K562 (cell line): ENCODE data around the gene CXCR5. TPM values are rescaled to one million over a fixed set of nuclear protein-coding genes. Genes with fewer than 3 reads are reported as not detected.

ENCODE experiments used
- FOXP1 ChIP-seq: sonication (generic); formaldehyde crosslinking; IDR thresholded peaks from 2 replicates; pipeline ENCODE4 v1.8.0; 2022; ENCODE audit warnings: mild to moderate bottlenecking, missing genetic modification reagents
- KAT7 ChIP-seq: sonication (generic); formaldehyde crosslinking; IDR thresholded peaks from 2 replicates; pipeline ENCODE4 v1.8.0; 2022; ENCODE audit warnings: missing genetic modification reagents, mild to moderate bottlenecking, borderline replicate concordance
- MAFF ChIP-seq: IDR thresholded peaks from 2 replicates; pipeline ENCODE4 v1.6.1; 2012; ENCODE audit warnings: low read length, improper control_type of control experiment
- MBD2 ChIP-seq: sonication (generic); IDR thresholded peaks from 2 replicates; pipeline ENCODE4 v1.6.1; 2016; ENCODE audit warnings: low read depth, borderline replicate concordance
- MECOM ChIP-seq: fragments of 250-450 bp; sonication (Bioruptor Pico); IDR thresholded peaks from 2 replicates; pipeline ENCODE4 v1.8.0; 2022; ENCODE audit warnings: inconsistent platforms
- MIER1 ChIP-seq: fragments of 450-650 bp; IDR thresholded peaks from 2 replicates; pipeline ENCODE4 v1.6.1; 2016; ENCODE audit warnings: antibody characterized with exemption, mild to moderate bottlenecking, low read depth
- MITF ChIP-seq: IDR thresholded peaks from 2 replicates; pipeline ENCODE4 v1.6.1; 2014; ENCODE audit warnings: antibody characterized with exemption
- PML ChIP-seq: IDR thresholded peaks from 2 replicates; pipeline ENCODE4 v1.6.1; 2012; ENCODE audit warnings: low read length, inconsistent platforms
- PYGO2 ChIP-seq: fragments of 450-650 bp; IDR thresholded peaks from 2 replicates; pipeline ENCODE4 v1.6.1; 2016; ENCODE audit warnings: mild to moderate bottlenecking, missing genetic modification characterization, moderate library complexity, missing compliant biosample characterization
- RAD21 ChIP-seq, 2 experiments: fragments of 250-450 bp in 1 of 2; fragments of 450-650 bp in 1 of 2; sonication (Bioruptor Pico) in 1 of 2; formaldehyde crosslinking in 1 of 2; IDR thresholded peaks in 1 of 2; conservative IDR thresholded peaks in 1 of 2; 2 replicates each; pipeline versions ENCODE4 v1.4.0 to v1.8.0; 2020 to 2022; ENCODE audit warnings: mild to moderate bottlenecking in 2 of 2, moderate library complexity in 1 of 2
- RBM34 ChIP-seq: fragments of 200-400 bp; formaldehyde crosslinking; IDR thresholded peaks from 2 replicates; pipeline ENCODE4 v1.6.1; 2018; ENCODE audit warnings: low read length, borderline replicate concordance; ENCODE audit not compliant: insufficient read depth
- SMARCA5 ChIP-seq: fragments of 450-650 bp; IDR thresholded peaks from 2 replicates; pipeline ENCODE4 v1.6.1; 2016
- STAT6 ChIP-seq: sonication (generic); formaldehyde crosslinking; IDR thresholded peaks from 2 replicates; pipeline ENCODE4 v1.8.1; 2023; ENCODE audit warnings: mild to moderate bottlenecking, missing genetic modification reagents
- TCF7L2 ChIP-seq: fragments of 150-350 bp; IDR thresholded peaks from 2 replicates; pipeline ENCODE4 v1.6.1; 2016; ENCODE audit warnings: low read depth, mild to moderate bottlenecking, low read length, moderate library complexity
- THRB ChIP-seq: fragments of 450-650 bp; formaldehyde crosslinking; conservative IDR thresholded peaks from 2 replicates; pipeline ENCODE4 v1.4.0; 2022; ENCODE audit warnings: mild to moderate bottlenecking, missing genetic modification characterization
- TOE1 ChIP-seq, 2 experiments: fragments of 450-650 bp in 1 of 2; sonication (generic) in 1 of 2; formaldehyde crosslinking in 1 of 2; IDR thresholded peaks; 2 replicates each; pipeline versions ENCODE4 v1.7.1 to v1.8.0; 2016 to 2022; ENCODE audit warnings: borderline replicate concordance in 2 of 2, mild to moderate bottlenecking in 2 of 2, antibody characterized with exemption in 1 of 2, inconsistent platforms in 1 of 2, low read depth in 1 of 2, missing genetic modification reagents in 1 of 2, moderate library complexity in 1 of 2
- ZFP36 ChIP-seq: fragments of 150-350 bp; IDR thresholded peaks from 2 replicates; pipeline ENCODE4 v1.6.1; 2018; ENCODE audit warnings: low read length, low read depth; ENCODE audit not compliant: partially characterized antibody
- ZNF134 ChIP-seq: fragments of 250-450 bp; sonication (Bioruptor Pico); conservative IDR thresholded peaks from 2 replicates; pipeline ENCODE4 v1.4.0; 2020
- ZNF253 ChIP-seq: fragments of 250-450 bp; sonication (Bioruptor Pico); conservative IDR thresholded peaks from 2 replicates; pipeline ENCODE4 v1.6.1; 2021; ENCODE audit warnings: mild to moderate bottlenecking
- ZNF274 ChIP-seq: IDR thresholded peaks from 2 replicates; pipeline ENCODE4 v1.6.1; 2011; ENCODE audit warnings: low read depth, mild to moderate bottlenecking, low read length, moderate library complexity, borderline replicate concordance
- ZNF395 ChIP-seq: fragments of 200-800 bp; sonication (Bioruptor generic); IDR thresholded peaks from 2 replicates; pipeline ENCODE4 v1.6.1; 2017; ENCODE audit warnings: missing genetic modification characterization, missing compliant biosample characterization
- ZNF408 ChIP-seq: fragments of 250-450 bp; sonication (Bioruptor Pico); IDR thresholded peaks from 2 replicates; pipeline ENCODE4 v1.4.0; 2020; ENCODE audit warnings: low read depth, mild to moderate bottlenecking, moderate library complexity
- ZNF778 ChIP-seq: fragments of 450-650 bp; formaldehyde crosslinking; IDR thresholded peaks from 2 replicates; pipeline ENCODE4 v1.4.0; 2020; ENCODE audit warnings: mild to moderate bottlenecking, moderate library complexity
- polyA plus RNA-seq, 8 experiments: library from polyadenylated mRNA; depleted of rRNA in 4 of 8; stranded (reverse) in 5 of 8; unstranded in 3 of 8; fragments of >200 nt; fragmentation: Nextera tagmentation in 2 of 8; fragmentation: Illumina TruSeq in 1 of 8; extraction: Ambion mirVana in 2 of 8; extraction: Trizol in 1 of 8; gene quantifications; 2 replicates each; pipeline versions ENCODE4 v1.2.1 to v1.2.3, GENCODE V29; 2011 to 2014; ENCODE audit warnings: inconsistent platforms in 1 of 8, missing spikeins in 1 of 8
- total RNA-seq, 7 experiments: library from RNA; depleted of rRNA in 6 of 7; stranded (reverse); fragments of >200 nt in 6 of 7; fragmentation: Illumina TruSeq in 2 of 7; extraction: Trizol in 2 of 7; gene quantifications; 2 replicates each; pipeline versions ENCODE4 v1.2.1 to v1.2.3, GENCODE V29; 2011 to 2021; ENCODE audit warnings: low replicate concordance in 1 of 7

Gene CXCR5
- total and polyA plus RNA-seq, 9 of the 15 experiments (the other 6 are each of a cell fraction or from before 2014, with no cell fraction given): 0.03 to 0.06 TPM; not detected in 7

- TF ChIP-seq MITF: no peak
- TF ChIP-seq ZNF274: no peak
- no peak for TF ChIP-seq ZNF778
- no peak for TF ChIP-seq STAT6 (CRISPR knock-in tag)
- no peak for TF ChIP-seq ZNF408 (CRISPR knock-in tag)
- no peak for TF ChIP-seq MAFF
- no peak for TF ChIP-seq RBM34
- no peak for TF ChIP-seq ZFP36
- no peak for TF ChIP-seq ZNF253 (CRISPR knock-in tag)
- TF ChIP-seq ZNF134: no peak
- TF ChIP-seq KAT7: no peak
- TF ChIP-seq SMARCA5: no peak
- TF ChIP-seq TCF7L2: no peak
- TF ChIP-seq RAD21 (CRISPR knock-in tag; conservative IDR thresholded peaks at IDR 0.05 in 1 of 2, IDR thresholded peaks at IDR 0.05 in 1 of 2): no peak
- no peak for TF ChIP-seq MBD2
- no peak for TF ChIP-seq PYGO2
- no peak for TF ChIP-seq ZNF395 (CRISPR knock-in tag)
- TF ChIP-seq MIER1: no peak; the same call in 1 of the 2 replicates
- no peak for TF ChIP-seq TOE1 (IDR thresholded peaks at IDR 0.05; ENCODE audit: borderline replicate concordance)
- no peak for TF ChIP-seq TOE1 (CRISPR knock-in tag; IDR thresholded peaks at IDR 0.05; ENCODE audit: borderline replicate concordance, low read depth)
- no peak for TF ChIP-seq MECOM (CRISPR knock-in tag)
- no peak for TF ChIP-seq FOXP1 (CRISPR knock-in tag)
- peak; percentile 50; the same call in 1 of the 2 replicates for TF ChIP-seq THRB
- no peak for TF ChIP-seq PML
Measured at GRCh38 chr11:118918128-118918685, 34.5 kb downstream of the CXCR5 start (continued).
